EH (cell line): ENCODE measurements around the gene ILRUN.
"Not testable (repeated sequence)": the region's sequence is repeated elsewhere in the genome, so short reads cannot be mapped to it uniquely, and the experiment has no call there.

Source experiments
- DNase-seq: peaks from one replicate; pipeline ENCODE4 v3.0.0-alpha.2; 2015; ENCODE audit warnings: low read depth

The ILRUN gene

DNA sequence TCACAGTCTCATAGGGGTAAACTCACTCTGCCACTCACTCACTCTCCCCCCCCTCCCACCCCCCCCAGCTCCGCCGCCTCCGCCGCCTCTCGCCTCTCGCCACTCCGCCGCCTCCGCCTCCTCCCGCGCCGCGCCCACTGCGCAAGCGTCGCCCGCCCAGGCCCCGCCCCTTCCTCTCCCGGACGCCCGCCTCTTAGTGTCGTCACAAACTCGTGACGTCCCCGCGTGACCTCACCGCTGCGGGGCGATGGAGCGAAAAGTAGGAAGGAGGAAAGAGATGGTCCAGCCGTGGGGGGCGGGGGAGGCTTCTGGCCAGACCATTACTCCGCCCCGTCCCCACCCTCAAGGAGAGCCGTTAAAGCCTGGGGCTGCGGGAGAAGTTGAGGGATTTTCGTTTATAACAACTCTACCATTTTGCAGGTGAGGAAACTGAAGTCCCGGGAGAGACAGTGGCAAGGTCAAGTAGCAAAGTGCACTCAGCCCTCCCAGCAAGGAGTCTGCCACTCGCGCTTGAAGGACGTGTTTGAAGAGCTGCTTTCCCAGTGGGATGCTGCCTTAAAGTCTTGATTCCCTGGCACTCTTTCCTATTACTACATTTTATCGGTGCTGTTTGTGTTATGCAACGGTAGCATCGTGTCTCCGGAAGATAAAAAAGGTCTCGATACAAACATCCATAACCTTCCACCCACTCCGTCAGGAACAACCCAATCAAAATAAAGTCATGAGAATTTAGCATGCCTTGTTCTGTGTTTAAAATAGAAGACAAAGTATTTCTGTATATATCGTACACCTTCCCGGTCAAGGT is at the start of gene ILRUN:
ILRUN (minus strand) TSS at position 29 of the 805 bp plus-strand sequence. CDS start 164 bp downstream, outside the sequence.
- peak; percentile 92 for DNase-seq

DNA sequence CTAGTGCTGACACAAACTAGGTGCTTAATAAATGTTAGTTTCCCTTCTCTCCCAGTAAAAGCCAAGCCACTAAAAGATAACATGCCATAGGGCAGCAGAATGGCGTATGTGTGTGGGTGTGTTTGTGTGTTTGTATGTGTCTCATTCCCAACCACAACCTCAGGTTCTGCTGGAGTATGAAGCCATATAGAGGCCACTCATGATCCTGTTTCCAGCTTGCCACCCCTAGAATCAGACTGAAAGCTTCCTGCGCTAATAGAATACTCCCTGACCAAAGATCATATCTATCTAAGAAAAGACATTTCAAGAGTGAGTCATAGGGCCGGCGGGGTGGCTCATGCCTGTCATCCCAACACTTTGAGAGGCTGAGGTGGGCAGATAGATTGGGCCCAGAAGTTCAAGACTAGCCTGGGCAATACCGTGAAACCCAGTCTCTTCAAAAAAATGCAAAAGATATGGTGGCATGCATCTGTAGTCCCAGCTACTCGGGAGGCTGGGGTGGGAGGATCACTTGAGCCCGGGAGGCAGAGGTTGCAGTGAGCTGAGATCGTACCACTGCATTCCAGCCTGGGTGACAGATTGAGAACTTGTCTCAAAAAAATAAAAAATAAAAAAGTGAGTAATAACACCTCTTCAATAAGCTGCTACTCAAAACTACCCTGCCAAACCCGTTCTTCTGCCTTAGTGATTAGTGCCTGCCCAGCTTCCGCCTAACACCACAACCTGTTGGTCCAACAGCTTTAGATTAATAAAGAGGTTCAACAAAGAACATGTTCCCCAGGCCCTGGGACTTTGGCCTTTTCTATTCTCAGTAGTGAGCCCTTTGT is 48.9 kb upstream of the ILRUN start:
- DNase-seq: peak; percentile 82

DNA sequence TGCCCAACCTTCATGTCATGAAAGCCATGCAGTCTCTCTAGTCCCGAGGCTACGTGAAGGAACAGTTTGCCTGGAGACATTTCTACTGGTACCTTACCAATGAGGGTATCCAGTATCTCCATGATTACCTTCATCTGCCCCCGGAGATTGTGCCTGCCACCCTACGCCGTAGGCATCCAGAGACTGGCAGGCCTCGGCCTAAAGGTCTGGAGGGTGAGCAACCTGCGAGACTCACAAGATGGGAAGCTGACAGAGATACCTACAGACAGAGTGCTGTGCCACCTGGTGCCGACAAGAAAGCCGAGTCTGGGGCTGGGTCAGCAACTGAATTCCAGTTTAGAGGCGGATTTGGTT is 47.7 kb upstream of the ILRUN start:
- not testable (repeated sequence) for DNase-seq

DNA sequence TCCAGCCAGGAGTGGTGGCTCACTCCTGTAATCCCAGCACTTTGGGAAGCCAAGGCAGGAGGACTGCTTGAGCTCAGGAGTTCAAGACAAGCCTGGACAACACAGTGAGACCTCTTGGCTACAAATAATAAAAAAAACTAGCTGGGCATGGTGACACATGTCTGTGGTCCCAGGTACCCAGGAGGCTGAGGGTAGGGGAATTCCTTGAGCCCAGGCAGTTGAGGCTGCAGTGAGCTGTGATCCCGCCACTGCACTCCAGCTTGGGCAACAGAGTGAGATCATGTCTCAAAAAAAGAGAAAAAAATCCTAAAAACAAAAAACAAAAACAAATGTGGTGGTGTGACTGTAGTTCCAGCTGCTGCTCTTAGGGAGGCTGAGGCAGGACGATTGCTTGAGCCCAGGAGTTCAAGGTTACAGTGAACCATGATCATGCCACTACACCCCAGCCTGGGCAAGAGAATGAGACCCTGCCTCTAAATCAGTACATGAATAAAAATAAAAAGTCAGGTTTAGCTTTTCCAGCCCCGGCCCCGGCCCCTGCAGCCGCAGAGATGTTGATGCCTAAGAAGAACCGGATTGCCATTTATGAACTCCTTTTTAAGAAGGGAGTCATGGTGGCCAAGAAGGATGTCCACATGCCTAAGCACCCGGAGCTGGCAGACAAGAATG is 47.2 kb upstream of the ILRUN start:
- no peak for DNase-seq

DNA sequence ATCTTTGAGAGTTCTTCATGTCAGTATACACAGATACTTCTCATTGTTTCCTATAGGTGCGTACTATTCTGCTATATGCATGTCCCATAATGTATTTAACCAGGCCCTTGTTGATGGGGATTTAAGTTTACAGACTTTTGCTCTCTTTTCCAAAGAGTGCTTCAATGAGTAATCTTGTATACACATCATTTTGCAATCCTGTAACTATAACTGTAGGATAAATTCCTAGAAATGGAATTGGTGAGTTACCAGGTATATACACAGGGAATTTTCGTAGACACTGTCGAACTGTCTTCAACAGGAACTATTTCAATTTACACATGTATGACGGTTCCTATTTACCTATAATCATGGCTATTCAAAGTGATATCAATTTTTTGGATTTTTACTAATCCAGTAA is 45.5 kb upstream of the ILRUN start:
- DNase-seq: no peak

DNA sequence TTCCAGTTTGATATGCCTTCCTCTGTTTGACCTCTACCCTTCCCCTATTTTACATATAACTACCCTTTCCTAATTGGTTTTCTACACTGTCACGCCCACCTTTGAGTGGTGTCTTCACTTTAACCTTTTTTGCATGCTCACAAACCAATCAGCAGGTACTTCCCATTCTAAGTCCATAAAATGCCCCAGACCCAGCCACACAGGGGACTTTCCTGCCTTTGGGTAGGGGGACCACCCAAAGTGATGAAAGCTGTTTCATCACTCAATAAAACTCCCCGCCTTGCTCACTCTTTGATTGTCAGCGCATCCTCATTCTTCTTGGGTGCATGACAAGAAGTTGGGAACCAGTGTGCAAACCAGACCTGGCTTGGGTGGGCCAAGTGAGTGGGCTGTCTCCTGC is 40.3 kb upstream of the ILRUN start:
- DNase-seq: no peak

DNA sequence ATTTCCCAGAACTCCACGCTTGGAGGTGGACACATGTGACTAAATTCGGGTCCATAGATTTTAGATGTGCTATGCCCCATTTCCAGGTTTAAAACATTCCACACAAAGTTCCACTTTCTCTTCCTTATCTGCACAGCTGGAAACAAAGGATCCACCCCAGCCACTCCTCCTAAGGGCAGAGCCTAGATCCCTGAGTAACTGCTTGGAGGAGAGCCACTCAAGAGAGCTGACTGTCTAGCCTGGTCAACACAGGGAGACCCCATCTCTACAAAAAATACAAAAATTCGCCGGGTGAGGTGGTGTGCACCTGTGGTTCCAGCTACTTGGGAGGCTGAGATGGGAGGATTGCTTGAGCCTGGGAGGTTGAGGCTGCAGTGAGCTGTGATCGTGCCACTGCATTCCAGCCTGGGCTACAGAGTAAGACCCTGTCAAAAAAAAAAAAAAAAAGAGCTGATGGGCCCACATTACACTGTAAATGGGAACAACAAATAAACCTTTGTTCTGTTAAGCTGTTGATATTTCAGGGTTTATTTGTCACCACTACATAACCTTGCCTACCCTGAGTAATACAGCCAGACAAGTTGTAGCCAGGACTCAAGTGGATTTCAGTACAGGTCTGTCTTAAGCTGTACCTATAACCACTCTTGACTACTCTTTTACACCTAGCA is 35.0 kb upstream of the ILRUN start:
- DNase-seq: no peak

DNA sequence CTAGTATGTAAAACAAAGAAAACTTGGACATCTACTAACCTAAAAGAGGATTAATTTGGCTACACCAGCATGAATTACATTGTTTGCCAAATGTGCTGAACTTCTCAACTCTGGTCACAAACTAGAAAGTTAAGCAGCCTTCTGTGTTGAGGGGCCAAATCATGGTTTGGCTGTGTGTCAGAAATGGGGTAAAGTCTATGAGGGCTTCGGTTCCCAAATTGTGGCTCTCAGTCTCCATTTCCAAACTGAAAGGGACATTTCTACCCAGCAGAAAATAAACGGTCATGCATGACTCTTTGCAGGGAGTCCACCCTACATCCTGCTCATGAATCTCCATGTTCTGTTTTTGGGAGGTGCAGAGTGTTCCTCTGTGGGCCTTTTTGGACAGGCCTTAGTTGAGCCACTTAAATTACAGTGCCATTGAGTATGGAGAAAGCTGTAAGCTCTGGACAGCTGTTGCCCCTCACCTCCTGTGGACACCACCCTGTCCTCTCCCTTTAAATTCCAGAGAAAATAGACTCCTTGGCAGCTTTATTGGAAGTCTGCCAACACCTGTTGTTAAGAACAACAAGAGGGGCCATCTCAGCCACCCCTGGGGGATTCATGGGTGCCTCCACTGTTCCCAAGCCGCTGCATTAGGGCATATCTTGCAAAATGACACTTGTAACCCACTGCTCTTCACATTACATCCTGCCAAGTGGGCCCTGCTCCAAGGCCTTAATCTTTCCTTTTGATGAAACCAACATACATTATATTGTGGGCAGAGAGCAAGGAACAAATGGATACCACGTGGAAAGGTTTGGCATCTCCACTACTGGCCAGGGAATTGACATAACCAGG is 33.3 kb upstream of the ILRUN start:
- no peak for DNase-seq

DNA sequence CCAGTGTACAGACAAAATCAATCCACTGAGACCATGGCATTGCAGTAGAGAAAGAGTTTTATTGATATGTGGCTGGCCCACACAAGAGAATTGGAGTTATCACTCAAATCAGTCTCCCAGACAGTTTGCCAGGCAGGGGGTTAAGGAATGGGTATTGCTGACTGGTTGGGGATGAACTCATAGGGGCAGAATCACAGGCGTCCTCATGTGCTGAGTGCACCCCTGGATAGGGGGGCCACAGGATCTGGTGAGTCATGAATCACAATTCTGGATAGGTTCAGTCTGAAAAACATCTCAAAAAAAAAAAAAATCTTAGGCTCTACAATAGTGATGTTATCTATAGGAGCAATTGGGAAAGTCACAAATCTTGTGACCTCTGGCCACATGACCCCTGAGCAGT is 29.5 kb upstream of the ILRUN start:
- DNase-seq: no peak

DNA sequence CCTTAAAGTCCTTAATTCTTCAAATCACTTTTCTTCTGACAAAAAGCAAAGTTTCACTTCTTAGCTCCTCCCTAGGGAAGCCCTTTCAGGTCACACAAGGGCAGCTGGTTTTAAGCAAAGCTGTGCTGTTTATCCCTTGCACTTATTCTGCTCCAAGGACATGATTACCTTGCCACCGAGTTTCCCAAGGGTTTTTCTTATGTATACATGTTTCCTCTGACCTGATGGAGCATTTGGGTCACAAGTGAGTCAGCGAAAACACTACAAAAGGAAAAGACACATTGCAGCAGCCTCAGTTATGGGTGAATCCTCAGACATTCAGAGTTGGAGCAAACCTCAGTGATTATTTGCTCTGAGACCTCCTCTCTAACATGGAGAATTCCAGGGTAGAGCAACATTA is 26.6 kb upstream of the ILRUN start:
- DNase-seq: peak; percentile 35

DNA sequence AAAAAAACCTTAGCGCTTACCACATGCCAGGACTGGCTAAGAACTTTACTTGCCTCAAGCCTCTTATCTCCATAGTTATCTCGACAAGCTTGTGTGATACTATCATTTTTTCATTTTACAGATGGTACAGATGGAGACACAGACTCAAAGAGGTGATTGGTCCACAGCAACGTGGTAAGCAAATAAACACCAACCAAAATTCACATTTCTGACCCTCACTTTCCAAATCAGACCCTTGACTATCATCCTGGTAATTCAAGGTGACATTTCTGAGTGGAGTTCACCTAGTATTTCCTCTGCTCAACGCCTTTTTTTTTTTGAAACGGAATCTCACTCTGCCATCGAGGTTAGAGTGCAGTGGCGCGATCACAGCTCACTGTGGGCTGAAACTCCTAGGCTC is 25.9 kb upstream of the ILRUN start:
- DNase-seq: no peak

DNA sequence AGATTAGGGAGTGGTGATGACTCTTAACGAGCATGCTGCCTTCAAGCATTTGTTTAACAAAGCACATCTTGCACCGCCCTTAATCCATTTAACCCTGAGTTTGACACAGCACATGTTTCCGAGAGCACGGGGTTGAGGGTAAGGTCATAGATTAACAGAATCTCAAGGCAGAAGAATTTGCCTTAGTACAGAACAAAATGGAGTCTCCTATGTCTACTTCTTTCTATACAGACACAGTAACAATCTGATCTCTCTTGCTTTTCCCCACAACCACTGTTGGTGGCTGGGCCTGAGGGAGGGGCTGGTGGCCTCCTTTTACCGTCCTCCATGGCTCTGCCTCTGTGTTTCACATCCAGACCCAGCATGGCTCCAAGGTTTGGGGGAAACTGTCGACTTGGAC is 23.6 kb upstream of the ILRUN start:
- DNase-seq: not testable (repeated sequence)

DNA sequence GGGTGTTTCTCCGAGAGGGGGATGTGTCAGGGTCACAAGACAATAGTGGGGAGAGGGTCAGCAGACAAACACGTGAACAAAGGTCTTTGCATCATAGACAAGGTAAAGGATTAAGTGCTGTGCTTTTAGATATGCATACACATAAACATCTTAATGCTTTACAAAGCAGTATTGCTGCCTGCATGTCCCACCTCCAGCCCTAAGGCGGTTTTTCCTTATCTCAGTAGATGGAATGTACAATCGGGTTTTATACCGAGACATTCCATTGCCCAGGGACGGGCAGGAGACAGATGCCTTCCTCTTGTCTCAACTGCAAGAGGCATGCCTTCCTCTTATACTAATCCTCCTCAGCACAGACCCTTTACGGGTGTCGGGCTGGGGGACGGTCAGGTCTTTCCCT is 23.1 kb upstream of the ILRUN start:
- not testable (repeated sequence) for DNase-seq

DNA sequence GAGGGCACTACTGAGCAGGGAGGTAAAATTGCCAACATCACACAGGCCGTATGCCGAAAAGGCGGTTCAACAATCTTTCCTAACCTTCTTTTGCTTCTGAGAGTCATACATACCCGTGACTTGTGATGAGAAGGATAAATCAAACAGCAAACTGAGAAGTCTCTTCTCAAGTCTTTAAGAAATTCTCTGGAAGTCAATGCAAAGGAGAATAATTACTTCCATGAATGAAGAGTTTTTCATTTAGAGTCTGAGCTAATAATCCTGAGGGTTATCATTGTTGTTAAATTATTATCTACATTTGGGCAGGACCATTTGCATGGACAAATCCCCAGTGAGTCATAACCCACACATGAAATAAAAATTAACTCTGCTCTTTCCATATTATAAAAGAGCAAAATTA is 22.4 kb upstream of the ILRUN start:
- DNase-seq: no peak

DNA sequence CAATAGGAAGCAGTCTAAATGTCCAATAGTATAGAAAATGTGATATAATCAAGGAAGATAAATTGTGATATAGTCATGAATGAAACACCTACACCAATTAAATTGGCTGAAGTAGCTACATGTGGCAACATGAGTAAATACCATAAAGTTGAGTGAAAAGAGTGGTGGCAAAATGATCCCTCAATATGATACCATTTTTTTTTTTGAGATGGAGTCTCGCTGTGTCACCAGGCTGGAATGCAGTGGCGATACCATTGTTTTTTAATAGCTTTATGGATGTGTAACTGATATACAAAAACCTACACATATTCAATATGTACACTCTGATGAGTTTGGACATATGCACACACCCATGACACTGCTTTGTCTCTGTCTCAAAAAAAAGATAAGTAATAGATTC is 20.9 kb upstream of the ILRUN start:
- peak; percentile 20 for DNase-seq

DNA sequence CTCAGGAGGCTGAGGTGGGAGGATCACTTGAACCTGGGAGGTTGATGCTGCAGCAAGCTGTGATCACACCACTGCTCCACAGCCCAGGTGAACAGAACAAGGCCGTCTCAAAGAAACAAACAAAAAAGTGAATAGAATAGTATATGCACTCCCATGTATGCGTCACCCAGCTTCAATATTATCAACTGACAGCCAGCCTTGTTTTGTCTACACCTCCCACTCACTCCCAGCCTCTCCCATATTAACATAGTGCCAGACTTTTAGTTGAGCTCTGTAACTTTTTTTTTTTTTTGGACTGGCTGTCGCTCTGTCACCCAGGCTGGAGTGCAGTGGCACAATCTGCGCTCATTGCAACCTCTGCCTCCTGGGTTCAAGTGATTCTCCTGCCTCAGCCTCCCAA is 18.1 kb upstream of the ILRUN start:
- DNase-seq: no peak

DNA sequence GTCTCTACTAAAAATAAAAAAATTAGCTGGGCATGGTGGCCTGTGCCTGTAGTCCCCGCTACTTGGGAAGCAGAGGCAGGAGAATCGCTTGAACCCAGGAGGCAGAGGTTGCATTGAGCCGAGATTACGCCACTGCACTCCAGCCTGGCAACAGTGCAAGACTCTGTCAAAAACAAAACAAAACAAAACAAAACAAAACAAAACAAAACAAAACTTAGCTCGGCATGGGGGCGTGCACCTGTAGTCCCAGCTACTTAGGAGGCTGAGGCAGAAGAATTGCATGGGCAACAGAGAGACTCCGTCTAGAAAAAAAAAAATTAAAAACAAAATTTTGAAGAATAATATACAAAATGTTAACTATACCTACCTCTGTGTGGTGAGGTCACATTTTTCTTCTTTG is 16.3 kb upstream of the ILRUN start:
- not testable (repeated sequence) for DNase-seq

DNA sequence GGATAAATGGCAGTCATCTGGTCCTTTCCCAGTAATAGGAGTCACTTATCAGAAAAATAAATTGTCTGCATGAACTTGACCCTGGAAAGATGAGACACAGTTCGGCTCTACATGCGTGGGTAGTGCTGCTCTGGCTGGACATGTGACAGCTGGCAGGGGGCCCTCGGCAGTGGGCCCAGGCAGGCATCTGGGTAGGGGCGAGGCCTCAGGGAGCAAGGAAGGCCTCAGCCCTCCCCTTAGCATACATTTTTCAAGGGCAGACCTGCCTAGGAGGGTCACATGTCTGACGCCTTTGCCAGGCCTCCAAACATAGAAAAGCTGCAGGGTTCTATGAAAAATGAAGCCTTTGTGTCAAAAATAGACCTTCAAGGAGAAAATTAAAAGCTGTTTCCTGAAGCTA is 12.8 kb upstream of the ILRUN start:
- DNase-seq: peak; percentile 25

DNA sequence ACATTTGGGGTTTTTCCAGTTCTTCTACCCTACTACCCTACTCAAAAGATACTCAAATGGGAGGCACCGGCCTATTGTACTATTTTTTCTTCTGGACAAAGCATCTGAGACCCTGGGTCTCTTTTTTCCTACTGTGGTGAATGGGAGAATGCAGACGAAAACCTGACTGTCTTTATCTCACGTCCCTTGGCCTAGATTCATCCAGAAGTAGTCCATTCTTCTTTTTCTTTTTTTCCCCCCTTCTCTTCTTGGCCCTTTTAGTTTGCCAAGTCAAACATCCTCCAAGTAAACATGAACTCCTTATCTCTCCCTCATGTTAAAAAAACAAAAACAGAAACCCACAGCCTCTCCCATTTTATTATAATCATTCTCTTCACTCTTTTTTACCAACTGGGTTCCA is 8.7 kb upstream of the ILRUN start:
- no peak for DNase-seq

DNA sequence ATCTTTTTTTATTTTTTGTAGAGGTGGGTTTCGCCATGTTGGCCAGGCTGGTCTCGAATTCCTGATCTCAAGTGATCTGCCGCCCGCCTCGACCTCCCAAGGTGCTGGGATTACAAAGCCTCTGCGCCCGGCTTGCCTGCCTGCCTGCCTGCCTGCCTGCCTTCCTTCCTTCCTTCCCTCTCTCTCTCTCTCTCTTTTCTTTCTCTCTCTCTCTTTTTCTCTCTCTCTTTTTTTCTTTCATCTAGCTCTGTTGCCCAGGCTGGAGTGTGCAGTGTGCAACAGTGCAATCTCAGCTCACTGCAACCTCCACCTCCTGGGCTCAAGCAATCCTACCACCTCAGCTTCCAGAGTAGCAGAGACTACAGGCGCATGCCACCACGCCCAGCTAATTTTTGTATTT is 4.6 kb upstream of the ILRUN start:
- DNase-seq: no peak

DNA sequence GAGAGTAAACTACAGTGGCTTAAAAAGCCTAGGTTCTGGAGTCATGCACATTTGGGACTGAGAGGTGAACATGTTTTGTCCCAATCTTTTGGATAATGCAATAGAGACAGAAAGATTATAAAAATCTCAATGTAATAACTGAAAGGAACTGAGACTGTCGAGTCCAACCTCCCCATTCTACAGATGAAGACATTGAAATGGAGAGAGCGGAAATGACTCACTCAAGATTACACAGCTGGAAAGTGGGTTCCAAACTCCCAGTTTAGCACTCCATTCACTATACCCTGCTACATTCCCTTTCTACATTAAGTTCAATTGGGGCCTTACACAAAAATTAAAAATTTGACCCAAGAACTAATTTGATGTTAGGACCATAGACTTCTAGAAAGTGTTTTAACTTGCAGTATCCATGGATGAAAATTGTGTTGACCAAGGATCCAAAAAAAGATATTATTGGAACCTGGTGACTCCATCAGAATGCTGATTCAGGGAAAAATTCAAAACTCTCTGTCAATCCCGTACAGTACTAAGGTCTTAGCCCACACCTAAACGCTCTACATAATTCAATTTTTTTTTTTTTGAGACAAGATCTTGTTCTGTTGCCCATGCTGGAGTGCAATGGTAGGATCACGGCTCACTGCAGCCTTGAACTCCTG is 1.5 kb upstream of the ILRUN start:
- no peak for DNase-seq
